Ureter (tissue), 1 donor: ENCODE data around the gene ZNF319. TPM values are rescaled to one million over a fixed set of nuclear protein-coding genes. Genes with fewer than 3 reads are reported as not detected.

ENCODE experiments used
- DNase-seq: peaks from one replicate; pipeline ENCODE4 v3.0.0-alpha.2; 2020; ENCODE audit warnings: low spot score
- total RNA-seq: library from RNA; stranded (reverse); gene quantifications from one replicate; pipeline ENCODE4 v1.2.4, GENCODE V29; 2023
- donor health status: DM: yes; HTN: yes; CAD: no.

The ZNF319 gene
- total RNA-seq, 1 donor from 2014 or later = 24.7 TPM

DNA sequence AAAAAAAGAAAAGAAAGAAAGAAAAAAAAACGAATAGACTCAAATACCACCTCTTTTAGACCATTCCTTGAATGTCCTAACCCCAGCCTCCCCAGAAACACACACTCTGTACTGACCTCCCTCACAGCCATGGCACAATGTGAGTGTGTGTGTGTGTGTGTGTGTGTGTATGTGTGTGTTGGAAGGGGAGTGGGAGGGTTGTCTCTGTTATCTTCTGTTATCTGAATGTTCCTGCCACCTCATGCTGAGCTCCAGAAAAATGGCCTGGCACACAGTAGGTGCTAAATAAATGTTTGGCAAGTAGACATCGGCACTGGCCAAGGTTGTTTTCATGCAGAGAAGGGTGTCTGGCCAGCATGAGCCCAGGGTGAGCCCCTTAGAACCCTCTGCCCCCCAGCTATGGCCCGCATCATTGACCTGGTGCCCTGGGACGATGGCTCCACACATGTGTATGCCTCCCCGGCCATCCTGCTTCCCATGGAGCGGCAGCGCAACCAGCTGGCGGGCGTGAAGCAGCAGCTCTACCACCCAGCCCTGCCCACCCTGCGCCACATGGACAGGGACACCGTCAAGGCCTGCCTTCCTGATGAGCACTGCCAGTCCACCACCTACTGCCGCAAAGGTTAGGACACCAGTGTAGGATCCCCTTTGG lies 22.9 kb downstream of the ZNF319 start:
- no peak for DNase-seq

DNA sequence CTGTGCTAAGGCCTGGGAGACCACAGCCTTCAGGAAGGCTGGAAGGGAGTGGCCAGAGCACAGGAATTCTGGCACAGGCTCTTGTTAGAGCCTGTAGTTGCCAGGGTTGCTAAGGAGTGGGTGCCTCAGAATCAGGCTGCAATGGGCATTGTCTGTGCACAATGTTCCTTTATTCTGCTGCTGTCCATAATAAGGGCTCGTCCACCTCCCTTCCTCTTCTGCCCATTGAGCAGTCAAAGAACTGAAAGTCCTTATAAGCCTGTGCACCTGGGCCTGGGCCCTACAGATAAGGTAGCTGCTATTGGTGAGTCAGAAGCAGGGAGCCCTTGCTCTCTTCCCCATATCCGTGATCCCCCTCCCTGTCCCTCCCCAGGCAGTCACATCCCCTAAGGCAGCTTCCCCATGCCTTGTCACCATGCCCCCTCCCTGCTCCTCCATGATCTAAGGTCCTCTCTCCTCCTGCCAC lies 24.1 kb downstream of the ZNF319 start:
- no peak for DNase-seq

DNA sequence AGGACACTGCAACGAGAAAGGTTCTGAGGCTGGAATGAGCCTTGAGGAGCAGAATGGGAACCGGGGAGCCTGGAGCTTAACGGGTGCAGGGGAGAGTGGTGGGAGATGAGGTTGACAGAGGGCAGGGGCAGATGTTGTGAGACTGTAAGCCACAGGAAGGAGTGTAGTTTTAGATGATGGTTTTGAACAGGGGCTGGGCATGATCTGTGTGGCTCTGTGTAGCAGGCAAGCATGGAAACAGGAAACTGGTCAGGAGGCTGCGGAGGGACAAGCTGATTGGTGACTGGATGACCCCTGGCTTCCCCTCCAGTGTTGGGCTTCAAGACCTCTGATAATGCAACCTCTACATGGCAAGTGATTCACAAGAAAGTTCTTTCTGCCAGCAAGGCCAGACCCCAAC lies 28.2 kb downstream of the ZNF319 start:
- no peak for DNase-seq

DNA sequence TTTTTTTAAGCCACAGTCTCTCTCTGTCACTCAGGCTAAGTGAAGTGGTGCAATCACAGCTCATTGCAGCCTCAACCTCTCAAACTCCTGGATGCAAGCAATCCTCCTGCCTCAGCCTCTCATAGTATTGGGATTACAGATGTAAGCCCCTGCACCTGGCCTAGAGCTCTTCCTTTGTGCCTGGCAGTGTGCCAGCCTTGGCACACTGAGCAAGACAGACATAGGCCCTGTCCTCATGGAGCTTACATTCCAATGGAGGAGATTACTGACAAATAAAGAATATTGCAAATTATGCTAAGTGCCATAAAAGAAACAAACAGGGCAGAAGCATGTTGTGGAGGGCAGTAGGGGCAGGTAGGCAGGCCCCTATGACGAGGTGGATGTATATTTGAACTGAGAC lies 28.6 kb downstream of the ZNF319 start:
- DNase-seq = no peak

DNA sequence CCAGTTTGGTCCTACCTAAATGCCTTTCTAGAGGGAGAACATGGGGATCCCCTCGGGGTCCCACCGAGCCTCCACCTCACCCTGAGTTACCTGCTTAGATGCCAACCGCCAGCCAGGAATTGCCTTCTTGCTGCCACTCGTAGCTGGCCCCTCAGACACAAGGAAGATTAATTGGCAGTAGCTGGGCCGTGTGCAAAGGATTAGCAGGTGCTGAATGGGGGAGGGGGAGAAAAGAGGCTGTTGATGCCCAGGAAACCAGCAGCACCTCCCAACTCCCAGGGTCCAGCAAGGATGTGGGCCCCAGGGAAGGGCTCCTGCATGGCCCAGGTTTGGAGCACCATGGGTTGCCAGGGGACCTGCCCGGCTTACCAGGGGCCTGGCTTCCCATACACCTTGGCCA lies 29.5 kb downstream of the ZNF319 start, which contains the start of gene CNGB1:
CNGB1 (minus strand) TSS at position 159 of the 400 bp plus-strand sequence. CDS start 3,842 bp downstream, outside the sequence.
- DNase-seq = no peak

DNA sequence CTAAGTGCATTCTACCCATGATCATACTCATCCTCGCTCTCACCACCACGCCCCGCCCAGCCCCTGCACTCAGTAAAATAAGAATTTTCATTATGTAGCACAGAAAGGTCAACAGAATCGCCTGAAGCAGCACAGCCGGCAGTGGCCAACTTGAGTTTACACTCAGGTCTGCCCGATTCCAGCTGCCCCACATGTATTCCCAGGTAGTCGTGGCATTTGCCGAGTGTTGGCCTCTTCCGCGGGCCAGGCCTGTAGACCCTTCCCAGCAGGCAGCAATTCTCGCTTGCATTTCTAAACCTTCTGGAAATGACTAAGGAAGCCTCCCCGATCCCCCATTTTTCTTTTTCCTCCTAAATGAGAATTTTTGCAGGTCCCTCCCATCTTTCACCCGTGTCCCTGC lies 30.2 kb downstream of the ZNF319 start:
- DNase-seq = no peak

DNA sequence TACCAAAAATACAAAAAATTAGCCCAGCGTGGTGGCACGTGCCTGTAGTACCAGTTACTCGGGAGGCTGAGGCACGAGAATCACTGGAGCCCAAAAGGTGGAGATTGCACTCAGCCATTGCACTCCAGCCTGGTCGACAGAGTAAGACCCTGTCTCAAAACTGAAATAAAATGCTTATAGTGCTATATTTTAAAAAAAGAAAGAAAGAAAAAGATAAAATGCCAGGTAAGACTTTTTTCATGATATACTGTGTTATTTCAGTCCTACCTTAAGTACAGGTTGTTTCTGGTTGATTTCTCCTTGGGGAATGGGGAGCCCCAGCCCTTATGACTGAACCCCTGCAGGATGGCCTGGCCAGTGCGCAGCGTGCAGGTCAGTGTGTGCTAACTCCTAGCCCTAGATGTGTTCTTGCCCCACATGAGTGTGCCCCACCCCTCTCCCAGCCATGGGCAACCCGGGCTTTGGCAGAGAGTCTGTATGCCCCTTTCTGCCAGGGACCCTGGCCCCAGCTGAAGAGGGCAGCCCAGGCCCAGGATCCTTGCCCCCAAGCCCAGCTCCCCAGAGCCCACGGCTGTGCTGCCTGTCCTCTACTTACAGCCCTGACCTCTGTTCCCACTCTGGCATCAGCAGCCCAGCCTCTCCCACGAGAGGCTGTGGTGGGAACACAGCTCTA lies 30.9 kb downstream of the ZNF319 start:
- DNase-seq = no peak

DNA sequence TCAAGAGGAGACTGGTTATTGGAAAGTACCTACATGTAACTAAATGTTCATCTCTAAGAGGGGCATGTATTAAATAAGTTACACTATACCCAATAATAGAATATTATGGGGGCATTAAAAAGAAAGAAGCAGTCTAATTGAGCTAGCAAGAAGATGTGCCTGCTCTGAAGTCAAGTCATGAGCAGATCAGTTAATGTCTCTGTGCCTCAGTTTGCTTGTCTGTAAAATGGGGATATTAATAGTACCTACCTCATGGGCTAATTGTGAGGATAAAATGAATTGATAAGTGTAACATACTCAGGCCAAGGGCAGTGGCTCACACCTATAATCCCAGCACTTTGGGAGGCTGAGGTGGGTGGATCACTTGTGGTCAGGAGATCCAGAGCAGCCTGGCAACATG lies 32.6 kb downstream of the ZNF319 start:
- DNase-seq = no peak

DNA sequence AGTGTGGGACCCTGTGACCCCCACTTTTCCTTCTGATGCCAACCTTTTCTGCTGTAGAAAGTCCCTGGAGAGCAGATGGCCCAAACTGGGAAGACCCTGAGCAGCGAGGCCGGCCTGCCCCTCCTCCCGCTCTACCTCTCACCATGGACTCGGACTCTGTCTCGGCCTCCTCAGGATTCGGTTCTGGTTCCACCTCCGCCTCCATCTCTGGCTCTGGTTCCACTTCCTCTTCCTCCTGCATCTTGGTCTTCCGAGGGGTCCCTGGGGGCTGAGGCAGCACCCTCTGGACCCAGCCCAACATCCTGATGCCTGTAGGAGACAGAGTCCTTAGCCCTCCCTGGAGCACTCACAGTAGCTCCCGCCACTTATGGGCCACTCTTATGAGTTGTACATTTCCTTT lies 33.5 kb downstream of the ZNF319 start:
- DNase-seq = no peak

DNA sequence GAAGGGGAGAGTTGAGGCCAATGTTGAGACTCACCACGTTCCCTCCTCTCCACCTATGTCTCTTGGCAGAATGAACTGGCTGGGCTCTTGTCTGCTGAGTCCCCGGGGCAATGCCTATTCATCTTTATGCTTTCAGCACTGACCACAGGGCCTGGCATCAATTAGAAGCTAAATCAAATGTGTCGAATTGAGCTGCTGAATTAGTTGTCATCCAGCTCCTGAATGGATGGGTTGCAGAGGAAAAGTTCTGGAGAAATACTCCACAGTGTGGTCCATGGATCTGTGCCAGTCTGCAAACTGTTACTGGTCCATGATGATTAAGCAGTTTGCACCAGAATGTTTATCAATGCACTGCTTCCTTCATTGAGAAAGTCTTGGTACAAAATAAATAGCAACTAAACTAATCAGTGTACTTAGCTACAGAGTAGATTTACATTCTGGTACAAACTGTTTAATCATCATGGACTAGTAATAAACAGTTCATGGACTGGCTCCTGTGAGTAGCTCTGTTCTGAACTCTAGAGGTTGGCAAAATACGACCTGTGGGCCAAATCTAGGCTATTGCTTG lies 34.2 kb downstream of the ZNF319 start:
- no peak for DNase-seq

DNA sequence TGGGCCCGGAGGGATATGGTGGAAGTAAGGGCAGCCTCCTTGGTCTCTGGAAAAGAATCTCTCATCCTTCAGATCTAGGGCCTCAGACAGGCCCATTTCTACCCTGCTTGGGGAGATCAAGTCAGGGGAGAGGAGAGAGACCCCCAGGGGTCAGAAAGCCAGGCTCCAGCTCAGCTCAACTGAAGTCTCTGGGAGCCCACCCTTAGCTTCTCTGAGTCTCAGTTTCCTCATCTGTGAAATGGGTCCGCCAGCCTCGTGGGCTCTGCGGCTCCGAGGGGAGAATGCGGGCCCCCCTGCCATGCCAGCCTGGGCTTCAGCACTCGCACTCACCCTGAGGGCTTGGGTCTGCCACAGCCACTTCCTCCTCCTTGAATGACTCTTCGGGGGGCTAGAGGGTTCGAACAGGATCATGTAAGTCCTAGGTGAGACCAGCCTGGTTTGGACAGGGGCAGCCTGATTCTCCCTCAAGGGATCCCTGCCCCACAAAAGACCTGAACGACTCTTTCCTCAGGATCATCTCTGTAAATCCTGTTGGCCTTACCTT lies 36.2 kb downstream of the ZNF319 start:
- no peak for DNase-seq

DNA sequence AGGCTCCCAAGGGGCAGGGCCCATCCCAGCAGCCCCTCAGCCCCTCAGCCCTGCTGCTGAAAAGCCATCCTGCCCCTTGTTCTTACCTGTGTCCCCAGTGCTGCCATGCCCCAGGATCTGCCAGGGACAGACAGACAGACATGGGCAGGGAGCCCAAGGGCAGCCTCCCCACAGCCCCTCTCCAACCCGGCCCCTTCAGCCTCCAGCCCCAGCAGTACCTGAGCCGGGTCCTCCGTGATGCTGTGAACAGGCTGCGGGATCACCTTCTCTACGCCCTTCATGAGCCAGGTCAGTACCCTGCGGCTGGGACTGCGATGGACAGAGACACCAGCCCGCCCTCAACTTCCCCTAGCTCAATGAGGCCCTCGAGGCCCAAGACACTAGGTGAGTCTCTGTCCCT lies 37.7 kb downstream of the ZNF319 start:
- DNase-seq = no peak

DNA sequence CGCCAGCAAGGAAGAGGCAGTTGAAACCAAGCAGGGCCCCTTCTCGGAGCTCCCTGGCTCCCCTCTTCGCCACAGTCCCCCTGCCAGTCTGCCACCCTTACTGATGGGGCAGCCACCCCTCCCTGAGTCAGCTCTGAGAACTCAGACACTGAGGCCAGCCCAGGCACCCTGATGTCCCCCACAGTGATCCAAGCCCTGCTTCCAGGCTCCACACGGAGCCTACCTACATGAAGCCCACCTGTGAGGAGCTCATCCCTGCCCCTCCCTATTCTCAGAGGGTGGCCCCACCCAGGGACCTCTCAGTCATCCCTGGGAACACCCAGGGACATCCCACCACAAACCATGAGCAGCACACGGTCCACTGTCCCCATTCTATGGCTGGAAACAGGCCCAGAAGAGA lies 38.4 kb downstream of the ZNF319 start:
- no peak for DNase-seq

DNA sequence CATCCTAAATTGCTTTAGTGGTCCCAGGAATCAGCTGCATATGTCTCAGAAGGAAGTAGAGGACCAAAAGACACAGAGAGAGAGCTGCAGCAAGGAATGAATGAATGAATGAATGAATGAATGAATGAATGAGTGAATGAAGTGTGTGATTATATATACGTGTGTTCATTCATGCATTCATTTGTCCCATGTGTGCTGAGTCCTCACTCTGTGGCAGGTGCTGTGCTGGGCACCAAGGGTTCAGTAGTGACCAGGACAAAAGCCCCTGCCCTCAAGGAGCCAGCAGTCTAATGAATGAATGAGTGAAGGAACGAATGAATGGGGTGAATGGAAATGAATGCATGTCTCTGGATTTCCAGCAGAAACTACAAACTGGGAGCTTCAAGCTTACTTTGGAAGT lies 38.9 kb downstream of the ZNF319 start:
- no peak for DNase-seq

DNA sequence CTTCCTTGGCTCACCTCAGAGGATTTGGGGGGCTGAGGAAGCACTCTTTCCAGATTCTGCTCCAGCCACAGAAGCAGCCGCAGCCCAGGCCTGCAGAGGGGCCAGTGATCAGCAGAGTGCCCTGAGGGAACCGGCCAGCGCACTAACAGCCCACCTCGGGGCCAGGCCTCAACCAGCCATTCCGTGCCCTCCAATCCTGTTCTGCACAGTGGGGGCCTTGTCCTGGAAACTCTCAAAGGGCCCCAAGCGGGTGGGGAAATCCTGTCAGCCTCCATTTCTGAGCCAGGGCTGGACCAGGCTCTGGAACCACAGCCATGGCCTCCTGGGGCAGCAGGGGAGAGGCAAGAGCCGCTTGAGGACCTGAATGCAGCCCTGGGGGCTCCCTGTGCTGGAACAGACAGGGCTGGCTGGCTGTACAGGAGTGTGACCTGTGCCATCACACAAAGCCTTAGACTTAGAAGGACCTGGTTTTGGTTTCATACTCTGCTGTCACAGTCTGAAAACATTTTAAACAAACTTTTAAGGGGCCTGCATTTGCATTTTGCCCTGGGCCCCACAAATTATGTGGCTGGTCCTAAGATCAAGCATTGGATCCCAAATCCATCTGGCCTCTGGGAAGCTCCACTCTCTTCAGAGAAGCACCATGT lies 39.5 kb downstream of the ZNF319 start:
- DNase-seq = no peak

DNA sequence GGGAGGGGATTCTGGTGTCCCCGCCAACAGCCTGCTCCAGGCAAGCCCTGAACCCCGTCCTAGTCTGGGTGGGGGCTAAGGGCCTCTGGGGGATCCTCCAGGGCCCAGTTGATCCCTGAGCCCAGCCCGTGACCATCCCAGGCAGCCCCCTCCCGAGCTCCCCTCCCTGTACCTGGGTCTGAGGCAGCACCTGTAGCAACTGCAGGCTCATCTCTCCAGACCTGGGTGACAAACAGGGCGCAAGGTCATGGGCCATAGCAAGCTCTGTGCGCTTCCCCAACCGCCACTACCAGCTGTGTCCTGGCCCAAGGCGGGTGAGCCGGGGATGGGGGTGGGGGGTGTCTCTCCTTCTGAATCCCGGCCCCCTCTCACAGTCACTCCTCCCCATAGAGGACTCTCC lies 40.2 kb downstream of the ZNF319 start:
- DNase-seq = no peak

DNA sequence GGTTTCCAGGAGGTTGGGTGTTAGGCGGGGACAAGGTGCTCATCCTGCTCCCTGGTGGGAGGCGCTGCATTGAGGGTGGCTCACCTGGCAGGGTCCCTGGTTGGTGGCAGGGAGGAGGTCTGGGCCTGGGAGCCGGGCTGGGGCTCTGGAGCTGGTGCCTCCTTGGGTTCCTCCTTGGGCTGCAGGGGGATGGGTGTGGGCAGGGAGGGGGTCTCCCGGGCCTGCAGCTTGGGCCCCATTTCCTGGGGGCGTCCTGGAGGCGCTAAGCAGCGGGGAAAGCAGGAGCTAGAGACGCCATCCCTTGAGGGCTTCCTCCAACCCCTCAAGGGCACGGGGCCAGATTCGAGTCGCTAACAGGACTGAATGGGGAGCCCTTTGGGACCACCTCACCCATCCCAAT lies 40.7 kb downstream of the ZNF319 start:
- no peak for DNase-seq

DNA sequence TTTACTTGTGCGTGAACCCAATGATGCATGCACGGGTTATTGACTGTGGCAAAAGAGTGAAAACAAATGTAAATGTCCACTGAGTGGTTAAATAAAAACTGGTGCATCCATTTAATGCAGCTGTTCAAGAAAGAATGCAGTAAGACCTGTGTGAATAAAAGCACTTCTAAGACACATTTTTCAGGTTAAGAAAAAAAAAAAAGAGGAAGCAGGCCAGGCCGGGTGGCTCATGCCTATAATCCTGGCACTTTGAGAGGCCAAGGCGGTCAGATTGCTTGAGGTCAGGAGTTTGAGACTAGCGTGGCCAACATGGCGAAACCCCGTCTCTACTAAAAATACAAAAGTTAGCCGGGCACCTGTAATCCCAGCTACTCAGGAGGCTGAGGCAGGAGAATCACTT lies 41.4 kb downstream of the ZNF319 start:
- no peak for DNase-seq

DNA sequence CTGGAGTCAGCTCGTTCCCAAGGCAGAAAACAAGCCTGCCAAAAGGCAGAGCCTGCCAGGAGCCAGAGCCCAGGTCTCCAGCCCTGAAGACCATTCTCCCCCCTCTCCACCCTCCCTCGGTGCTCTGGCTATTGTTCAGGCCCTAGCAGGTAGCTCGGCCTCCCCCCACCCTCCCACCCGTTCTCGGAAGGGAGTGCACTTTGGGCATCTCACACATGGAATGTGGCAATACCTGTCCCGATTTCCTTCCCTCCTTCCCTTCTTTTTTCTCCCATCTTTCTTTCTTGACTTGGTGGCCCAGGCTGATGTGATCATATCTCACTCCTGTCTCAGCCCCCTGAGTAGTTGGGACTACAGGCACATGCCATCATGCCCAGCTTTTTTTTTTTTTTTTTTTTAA lies 41.9 kb downstream of the ZNF319 start:
- no peak for DNase-seq

DNA sequence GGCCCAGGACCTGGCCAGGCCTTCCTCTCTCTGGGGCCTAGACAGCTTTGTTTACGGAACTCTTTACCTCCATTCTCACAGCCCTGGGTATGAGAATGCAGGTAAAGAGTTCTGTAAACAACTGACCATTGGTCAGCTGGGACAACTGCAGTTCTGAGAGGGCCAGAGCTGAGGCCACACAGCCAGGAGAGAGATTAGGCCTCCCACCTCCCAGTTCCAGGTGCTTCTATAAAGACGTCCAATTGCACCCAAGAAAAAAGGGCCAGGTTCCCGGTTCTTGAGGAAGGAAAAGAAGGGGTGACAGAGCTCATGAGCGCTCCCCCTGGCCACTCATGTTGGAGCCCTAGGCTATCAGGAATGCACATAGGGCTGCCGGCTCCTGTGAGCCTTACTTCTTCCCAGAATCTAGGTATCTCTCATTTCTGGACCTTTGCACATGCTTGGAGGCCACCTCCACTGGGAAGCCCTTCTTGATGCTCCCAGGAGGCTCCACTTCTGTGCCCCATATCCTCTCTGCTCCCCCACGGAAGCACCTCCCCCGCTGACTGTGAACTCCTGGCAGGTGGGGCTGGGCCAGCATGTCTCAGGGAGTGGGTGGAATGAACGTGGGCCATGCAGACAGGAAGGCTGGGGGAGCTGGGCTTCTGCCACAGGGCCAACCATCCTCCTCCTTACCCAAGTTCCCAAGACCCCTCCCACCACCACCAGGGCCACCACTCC lies 42.6 kb downstream of the ZNF319 start:
- no peak for DNase-seq

DNA sequence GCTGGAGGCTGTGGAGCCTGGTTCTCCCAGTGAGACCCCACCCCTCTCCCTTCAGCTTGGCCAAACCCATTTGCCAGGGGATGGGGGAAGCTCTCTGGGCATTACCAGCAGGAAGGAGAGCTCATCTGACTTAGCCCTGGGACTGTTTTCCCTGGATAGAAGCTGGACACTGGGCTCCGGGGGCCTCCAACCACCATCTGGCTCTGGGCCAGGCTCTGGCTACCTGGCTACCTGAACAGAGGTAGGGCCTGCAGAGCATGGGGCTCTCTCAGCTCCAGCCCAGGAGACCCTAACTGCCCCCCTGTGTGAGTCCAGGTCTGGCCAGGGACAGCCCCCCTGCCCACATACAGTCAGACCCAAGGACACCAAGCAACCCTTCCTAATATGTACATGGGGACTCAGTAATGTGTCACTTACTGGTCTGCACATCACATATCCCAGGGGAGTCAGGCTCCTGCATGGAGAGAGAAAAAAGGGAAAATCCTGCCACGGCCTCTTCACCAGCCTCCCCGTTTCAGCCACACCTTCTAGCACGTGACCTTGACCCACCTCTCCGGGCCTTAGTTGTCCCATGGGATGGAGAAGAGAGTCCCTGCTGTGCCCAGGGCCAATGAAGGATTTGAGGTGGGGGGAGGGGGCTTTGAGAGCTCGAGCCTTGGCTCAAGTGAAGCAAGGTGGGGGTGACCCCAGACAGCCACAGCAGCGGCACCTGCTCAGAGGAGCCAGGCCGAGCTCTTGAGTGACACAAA lies 43.4 kb downstream of the ZNF319 start:
- DNase-seq = no peak
